NOMO-1 treated with DMSO at 0.1 percent for 48 hours (cell line): Measurements from ENCODE around the gene USF3.

Experiments used
- DNase-seq: peaks from one replicate; lab custom pipeline; 2025; ENCODE audit not compliant: unreplicated experiment; lab: John Stamatoyannopoulos, UW

The USF3 gene

GRCh38 chr3:113698956-113699355 is 2.5 kb upstream of the USF3 start:
- DNase-seq: no peak

DNA sequence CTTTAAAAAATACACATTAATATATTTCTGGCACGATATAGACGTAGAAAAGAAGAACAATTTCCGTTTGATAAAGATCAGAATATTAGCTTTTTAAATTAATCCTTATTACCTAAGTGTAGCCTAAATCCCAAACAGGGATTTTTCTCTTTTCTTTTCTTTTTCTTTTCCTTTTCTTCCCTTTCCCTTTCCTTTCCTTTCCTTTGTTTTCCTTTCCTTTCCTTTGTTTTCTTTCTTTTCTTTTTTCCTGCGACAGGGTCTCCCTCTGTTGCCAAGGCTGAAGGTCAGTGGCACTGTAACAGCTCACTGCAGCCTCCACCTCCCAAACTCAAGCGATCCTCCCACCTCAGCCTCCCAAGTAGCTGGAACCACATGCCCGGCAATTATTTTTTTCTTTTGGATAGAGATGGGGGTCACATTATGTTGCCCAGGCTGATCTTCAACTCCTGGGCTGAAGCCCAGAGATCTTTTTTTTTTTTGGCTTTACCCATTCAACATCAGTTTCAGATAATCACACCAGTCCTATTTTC is 1.8 kb upstream of the USF3 start:
- DNase-seq: no peak

- peak; percentile 7 for DNase-seq
These were observed 1.2 kb upstream of the USF3 start for GRCh38 chr3:113697500-113698090.

DNA sequence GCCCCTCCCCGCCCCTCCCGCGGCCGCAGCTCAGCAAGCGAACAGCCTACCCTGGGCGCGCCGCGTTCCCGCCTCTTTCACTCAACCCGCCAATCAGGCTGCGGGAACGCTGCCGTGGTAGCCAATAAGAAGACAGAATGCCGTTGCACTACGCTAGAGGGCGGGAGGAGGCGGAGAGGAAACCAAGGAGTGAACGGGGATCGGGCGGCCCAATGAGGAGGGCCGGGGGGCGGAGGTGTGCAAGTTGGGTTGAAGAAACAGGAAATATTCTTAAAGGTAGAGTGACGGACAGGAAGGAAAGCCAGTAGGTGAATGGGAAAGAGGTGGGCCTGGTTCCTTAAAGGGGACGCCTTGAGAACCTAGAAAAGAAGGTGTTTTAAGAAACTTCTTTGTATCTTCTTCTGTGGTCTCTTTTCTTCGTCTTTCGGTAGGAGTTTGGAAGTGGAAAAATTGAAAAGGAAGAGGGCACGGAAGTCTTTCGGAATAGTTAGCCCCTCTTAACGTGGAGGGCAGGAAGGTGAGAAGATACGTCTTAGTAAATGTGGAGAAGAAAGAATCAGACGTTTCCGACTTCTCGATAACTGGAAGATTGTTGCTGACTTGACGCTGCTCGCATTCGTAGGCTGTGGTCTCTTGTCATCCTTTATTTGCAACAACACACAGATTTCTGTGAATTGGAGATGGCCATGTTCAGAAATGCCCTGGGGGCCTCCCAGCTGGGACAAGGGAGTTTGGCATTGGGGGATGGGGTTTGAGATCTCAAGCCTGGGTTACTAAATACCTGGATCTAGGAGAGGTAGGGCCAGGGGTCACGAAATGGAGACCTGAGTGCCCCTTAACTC is 437 bp upstream of the USF3 start:
- DNase-seq: peak; percentile 99

DNA sequence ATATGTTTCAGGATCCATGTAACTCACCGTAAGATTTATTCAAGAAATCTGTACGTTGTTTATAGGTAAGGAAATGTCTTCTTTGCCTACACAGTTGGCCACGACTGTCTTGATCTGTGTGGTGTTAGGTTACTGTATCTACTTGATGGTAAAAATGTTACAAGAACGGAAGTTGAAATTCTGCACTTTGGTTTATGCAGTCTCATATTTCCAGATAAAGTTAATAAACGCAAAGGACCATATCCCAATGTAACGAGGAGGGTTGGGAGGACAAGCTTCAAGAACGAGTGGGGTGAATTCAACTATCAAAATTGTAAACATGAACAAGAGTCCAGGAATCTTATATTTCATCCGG is 1.0 kb downstream of the USF3 start:
- no peak for DNase-seq

GRCh38 chr3:113690482-113690881 is 6.0 kb downstream of the USF3 start:
- no peak for DNase-seq

GRCh38 chr3:113685956-113686721 is 10.3 kb downstream of the USF3 start:
- DNase-seq: no peak

- DNase-seq: no peak
These were observed 11.3 kb downstream of the USF3 start for GRCh38 chr3:113685124-113685523.

- DNase-seq: peak; percentile 68
These were observed 12.1 kb downstream of the USF3 start for GRCh38 chr3:113684271-113684819.

DNA sequence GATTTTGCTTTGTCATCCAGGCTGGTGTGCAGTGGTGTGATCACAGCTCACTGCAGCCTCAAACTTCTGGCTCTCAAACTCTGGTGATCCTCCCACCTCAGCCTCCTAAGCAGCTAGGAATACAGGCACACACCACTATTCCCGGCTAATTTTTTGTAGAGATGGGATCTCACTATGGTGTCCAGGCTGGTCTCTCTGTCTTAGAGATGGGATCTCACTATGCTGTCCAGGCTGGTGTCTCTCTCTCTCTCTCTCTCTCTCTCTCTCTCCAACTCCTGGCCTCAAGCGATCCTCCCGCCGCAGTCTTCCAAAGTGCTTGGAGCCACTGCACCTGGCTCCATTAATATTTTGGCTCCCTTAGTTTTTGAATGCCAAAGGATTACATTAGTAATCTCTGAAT is 17.7 kb downstream of the USF3 start:
- DNase-seq: no peak

- DNase-seq: no peak
These were observed 18.7 kb downstream of the USF3 start for GRCh38 chr3:113677737-113678136.

GRCh38 chr3:113676261-113676660 is 20.2 kb downstream of the USF3 start:
- DNase-seq: peak; percentile 27

DNA sequence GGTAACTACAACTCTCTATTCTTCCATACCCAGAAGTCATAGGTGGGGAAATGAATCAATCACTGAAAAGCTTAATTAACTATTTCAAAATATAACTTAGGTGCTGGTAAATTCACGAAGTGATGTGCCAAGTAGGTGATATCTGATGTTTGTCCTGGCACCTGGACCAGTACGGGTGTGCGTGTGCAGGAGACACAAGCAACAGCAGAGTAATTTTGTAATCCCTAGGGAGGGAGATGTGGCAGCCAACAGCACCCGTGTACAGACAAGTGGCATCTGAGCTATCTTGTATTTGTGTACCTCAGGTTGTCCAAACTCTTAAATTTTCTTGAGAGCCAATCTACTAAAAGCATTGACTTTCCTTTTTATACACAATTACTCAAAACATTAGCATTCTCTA is 22.8 kb downstream of the USF3 start:
- DNase-seq: no peak

- DNase-seq: no peak
These were observed 28.4 kb downstream of the USF3 start for GRCh38 chr3:113668015-113668414.

GRCh38 chr3:113664523-113665094 is 31.8 kb downstream of the USF3 start:
- DNase-seq: no peak

- DNase-seq: no peak
These were observed 32.7 kb downstream of the USF3 start for GRCh38 chr3:113663761-113664160.

GRCh38 chr3:113663324-113663750 is 33.1 kb downstream of the USF3 start:
- DNase-seq: no peak

DNA sequence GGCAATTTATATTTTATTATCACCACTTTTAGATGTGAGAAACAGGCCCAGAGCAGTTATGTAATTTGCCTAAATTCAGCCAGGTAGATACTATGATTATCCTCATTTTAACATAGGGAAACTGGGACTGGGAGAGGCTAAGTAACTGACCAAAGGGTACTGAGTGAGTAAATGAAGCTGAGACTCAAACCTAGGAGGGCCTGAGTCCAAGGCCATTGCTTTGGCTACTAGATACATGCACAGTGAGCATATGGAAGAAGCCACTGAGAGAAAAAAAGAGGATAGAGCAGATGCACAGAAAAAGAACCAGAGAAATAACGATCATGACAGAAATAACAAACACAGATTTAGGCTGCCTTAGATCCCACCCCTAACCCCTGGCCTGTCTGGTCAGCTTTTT is 33.6 kb downstream of the USF3 start:
- DNase-seq: no peak

DNA sequence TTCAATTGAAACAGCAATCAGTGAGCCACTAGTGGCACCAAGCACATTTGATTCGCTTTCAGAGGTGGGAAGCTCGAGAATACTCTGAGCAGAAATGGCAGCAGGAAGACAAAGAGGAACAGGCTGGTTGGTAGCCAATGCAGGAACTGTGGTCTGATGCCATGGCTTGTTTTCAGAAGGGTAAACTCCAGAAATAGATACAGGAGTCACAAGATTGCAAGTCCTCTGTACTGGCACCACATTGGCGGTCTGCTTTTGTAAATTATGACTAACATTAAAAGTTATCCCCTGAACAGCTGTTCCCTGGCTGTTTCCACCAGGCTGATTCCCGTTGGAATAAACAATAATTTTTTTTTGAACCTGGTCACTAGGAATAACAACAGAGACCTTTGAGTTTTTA is 35.5 kb downstream of the USF3 start:
- DNase-seq: no peak

DNA sequence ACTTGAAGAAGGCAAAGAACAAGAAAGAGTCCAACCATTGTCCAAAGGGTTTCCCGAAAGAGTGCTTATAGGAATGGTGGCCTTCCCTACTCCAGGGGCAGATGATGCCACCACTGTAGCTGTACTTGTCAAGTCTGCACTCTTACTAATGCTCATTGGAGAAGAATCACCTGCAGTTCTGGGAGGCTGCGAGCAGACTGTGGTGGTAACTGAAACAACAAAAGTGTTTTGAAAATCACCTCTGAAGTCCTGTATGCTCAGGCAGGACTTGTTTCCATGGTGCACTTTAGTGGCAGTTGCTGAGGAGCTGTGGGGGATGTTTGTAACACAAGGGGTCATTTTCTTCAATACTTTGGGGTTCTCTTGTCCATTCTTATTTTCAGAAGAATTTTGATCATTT is 36.0 kb downstream of the USF3 start:
- DNase-seq: no peak

- DNase-seq: no peak
These were observed 36.4 kb downstream of the USF3 start for GRCh38 chr3:113659996-113660395.
